Sigmoid colon (tissue), 3 donors: Measurements from ENCODE around the gene KISS1.

Experiments used
- CTCF ChIP-seq, 4 experiments: fragments of 450-650 bp in 3 of 4; fragments of 200-600 bp in 1 of 4; IDR thresholded peaks; one replicate each; pipeline ENCODE4 v1.5.1; 2016 to 2019; ENCODE audit warnings: antibody characterized with exemption in 4 of 4, mild to moderate bottlenecking in 3 of 4, moderate library complexity in 2 of 4
- POLR2A ChIP-seq, 2 donors: fragments of 450-650 bp; IDR thresholded peaks; one replicate each; pipeline ENCODE4 v1.6.1; 2016; ENCODE audit warnings: antibody characterized with exemption in 2 of 2, mild to moderate bottlenecking in 2 of 2, moderate library complexity in 2 of 2

GRCh38 chr1:204180133-204180532 is 16.2 kb downstream of the KISS1 start:
- no peak for TF ChIP-seq CTCF (IDR thresholded peaks at IDR 0.05)
- no peak for TF ChIP-seq POLR2A (IDR thresholded peaks at IDR 0.05)
